Stimulated activated CD8-positive, alpha-beta memory T cell treated with anti-CD3 and anti-CD28 coated beads, Interleukin-12 subunit alpha, Interleukin-12 subunit beta, amount 100 ng/mL, for 24 hours (primary cell): Measurements from ENCODE around the gene FHOD3.
"Not testable (repeated sequence)": the region's sequence is repeated elsewhere in the genome, so short reads cannot be mapped to it uniquely, and the experiment has no call there.

ENCODE experiments used
- DNase-seq: peaks from one replicate; pipeline ENCODE4 v3.0.0-alpha.2; 2020; ENCODE audit errors: extremely low read depth

The FHOD3 gene

DNA sequence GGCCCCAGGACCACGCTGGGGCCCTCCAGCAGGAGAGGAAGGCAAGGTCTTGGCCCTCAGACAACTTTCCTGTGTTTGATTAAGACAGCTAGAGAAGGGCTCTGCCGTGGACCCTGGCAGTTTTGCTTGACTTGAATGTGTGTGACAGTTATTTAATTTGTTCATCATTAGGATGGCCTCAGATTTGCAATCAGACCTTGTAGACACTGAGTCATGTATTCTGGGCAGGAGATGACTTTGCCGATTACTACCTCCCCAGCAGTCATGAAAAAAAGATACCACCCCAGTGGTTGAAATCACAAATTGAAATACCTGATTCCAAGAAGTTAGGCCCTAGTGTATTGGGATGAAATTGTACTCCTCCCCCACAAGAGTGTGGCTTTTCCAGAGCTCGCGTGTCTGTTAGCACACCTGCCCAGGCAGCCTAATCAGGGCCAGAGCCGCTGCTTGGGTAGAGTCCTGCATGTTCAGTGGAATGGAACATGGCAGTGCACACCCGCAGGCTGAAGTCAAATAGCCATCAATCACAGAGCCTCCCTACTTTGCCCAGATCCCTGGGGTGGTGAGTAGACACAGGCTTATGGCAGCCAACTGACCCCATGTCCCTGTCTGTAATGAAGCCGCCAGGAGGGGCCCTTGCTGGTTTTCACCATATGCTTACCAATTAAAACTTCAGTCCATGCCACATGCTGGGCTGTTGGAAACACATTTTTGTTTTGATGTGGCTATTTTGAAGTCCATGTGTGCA, 408.8 kb downstream of the FHOD3 start:
- no peak for DNase-seq

DNA sequence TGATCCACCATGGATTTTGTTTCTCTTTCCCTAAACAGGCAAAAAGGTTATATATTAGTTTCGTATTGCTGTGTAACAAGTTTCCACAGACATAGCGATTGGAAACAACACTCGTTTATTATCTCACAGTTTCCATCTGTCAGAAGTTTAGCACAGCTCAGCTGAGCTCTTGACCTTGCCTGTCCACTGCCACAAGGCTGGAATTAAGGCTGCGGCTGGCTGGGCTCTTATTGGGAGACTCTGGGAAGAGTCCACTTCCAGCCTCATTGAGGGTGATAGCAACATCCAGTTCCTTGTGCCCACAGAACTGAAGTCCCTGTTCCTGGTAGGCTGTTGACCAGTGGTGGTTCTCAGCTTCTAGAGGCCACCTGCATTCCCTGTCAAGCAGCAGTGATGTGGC, 410.9 kb downstream of the FHOD3 start:
- DNase-seq = no peak

- no peak for DNase-seq
Measured at GRCh38 chr18:36709315-36709714, 411.8 kb downstream of the FHOD3 start.

DNA sequence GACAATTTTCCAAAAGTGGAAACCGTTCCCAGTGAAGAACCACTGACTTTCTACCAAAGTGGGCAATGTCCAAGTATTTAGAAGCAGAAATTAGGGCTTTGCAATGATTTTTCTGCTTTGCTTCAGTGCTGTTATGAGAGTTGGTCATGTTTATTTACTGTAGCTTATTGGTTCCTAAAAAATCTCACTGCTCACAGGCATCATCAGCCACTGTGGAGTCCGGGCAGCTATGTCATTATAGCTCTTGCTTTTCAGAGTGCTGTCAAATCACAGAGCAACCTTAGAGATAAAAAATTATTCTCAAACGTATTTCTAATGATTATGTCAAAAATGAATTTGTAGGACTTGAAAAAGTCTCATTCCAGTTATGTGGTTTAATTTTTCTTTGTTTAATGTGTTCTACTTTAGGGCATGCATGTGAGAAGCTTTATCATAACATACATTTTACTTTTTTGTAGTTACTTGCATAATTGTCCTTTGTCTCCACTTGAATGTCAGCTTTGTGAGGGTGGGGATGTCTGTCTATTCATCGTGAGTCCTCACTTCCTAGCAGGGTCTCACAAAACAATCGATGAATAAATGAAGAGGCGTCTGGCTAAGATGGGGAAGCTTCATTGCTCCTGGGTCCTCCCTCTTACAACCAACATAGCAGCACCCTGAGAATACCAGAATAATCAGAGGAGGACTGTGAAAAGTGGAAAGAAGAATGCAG, 413.7 kb downstream of the FHOD3 start:
- no peak for DNase-seq

- no peak for DNase-seq
Measured at GRCh38 chr18:36711813-36712444, 414.4 kb downstream of the FHOD3 start.

- no peak for DNase-seq
Measured at GRCh38 chr18:36714476-36714875, 417.0 kb downstream of the FHOD3 start.

- no peak for DNase-seq
Measured at GRCh38 chr18:36717422-36718110, 420.1 kb downstream of the FHOD3 start.

GRCh38 chr18:36718705-36719328, 421.3 kb downstream of the FHOD3 start:
- DNase-seq = no peak

- no peak for DNase-seq
Measured at GRCh38 chr18:36719630-36720029, 422.1 kb downstream of the FHOD3 start.

- not testable (repeated sequence) for DNase-seq
Measured at GRCh38 chr18:36721351-36721750, 423.8 kb downstream of the FHOD3 start.

- DNase-seq = no peak
Measured at GRCh38 chr18:36724169-36724568, 426.7 kb downstream of the FHOD3 start.

DNA sequence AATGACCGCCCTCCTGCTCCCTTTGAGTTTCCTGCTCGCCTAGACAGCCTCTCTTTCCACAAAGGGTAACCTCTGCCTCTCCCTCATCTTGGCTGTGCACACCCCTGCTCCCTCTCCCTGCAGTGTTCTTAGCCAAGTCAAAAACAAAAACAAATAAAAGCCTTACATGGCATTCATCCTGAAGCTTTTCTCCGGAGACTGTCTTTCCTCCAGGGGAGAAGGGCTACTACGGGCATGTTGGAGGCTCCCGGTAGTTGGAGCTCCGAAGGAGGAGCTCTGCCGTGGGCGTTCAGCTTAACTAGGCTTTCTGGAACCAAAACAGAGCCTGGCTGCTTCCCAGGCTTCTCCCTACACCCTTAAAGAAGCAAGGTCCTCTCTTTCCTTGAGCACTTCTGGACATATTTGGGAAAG, 427.1 kb downstream of the FHOD3 start:
- DNase-seq = no peak

GRCh38 chr18:36728345-36728744, 430.8 kb downstream of the FHOD3 start:
- no peak for DNase-seq

DNA sequence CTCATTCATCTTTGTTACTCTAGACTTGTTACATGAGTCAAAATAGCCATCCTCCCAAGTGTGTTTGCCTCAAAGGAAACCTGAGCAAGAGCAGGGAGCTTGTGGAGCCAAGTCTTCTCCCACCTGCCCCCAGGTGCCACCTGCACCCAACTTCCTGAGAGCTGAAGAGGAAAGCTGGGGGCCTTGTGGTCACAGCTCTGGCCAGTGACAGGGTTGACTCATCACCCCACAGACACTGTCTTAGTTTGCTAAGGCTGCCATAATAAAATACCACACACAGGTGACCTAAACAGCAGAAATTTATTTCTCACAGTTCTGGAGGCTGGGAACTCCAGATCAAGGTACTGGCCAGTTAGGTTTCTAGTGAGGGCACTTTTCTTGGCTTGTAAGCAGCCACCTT, 431.7 kb downstream of the FHOD3 start:
- no peak for DNase-seq

DNA sequence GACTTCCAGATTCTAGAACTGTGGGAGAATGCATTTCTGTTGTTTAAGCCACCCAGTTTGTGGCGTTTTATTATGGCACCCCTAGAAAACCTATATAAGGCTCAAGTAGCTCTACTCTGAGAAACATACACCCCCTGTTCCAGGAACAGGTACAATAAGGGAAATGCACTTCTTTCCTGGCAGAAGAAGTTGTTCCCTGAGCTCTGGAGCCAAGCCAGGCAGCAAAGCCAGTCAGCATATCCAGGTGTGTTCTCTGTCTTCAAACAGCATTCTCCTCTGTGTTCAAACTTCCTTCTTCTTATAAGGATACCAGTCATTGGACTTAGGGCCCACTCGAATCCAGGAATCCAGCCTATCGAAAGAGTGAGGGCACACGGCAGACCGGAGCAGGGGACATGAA, 434.8 kb downstream of the FHOD3 start:
- no peak for DNase-seq

DNA sequence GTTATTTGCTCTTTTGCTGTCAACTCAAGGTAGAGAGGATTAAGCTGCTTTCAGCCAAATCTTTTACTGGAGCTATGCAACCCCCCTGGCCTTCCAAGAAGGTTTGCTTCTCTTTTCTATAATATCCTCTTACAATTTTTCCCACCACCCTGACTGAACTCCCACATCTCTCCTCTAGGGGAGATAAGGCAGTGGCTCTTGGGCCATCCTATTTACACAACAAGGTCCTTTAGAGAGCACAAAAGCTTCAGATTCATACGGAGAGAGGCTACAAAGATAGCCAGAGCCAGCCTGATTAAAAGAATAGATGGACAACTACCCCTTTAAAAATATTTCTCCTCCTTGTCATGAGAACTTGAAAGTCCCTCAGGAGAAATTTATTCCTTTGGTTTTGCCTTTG, 435.6 kb downstream of the FHOD3 start:
- no peak for DNase-seq

DNA sequence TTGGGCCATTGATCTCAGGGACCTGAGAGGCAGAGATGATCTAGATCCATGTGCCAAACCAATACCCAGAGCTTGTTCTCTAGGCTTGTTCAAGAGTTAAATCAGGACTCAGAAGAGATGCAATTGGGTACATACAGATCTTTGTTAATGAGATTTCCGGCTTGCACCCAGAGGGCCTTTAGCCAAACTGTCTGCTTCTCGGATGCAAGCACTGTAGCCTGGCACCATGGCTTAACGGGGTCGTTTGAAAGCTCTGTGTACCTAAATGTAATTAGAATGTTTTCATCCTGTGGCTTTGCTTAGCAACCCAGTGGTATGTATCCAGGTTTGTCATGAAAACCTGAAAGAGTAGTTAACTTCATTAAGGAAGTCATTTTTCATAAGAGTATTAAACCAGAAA, 437.1 kb downstream of the FHOD3 start:
- DNase-seq = no peak

- DNase-seq = no peak
Measured at GRCh38 chr18:36735130-36735529, 437.6 kb downstream of the FHOD3 start.

DNA sequence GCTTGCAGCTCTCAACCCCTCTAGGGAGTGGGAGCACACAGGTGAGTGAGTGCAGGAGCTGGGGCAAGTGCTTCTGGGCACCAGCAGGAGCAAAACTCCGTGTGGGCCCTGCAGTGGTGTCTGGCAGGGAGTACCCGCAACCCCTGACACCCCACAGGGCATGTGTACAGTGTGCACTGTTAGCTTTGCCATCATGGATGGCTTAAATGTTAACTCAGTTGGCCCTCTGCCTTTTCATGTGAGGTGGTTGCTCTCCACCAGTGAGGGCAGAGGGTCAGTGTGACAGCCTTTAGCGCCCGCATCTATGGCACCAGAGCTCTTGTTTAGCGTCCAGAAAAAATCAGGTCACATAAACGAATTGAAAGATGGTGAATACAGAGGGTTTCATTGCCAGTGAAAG, 438.6 kb downstream of the FHOD3 start:
- no peak for DNase-seq

GRCh38 chr18:36737316-36737715, 439.8 kb downstream of the FHOD3 start:
- DNase-seq = no peak

DNA sequence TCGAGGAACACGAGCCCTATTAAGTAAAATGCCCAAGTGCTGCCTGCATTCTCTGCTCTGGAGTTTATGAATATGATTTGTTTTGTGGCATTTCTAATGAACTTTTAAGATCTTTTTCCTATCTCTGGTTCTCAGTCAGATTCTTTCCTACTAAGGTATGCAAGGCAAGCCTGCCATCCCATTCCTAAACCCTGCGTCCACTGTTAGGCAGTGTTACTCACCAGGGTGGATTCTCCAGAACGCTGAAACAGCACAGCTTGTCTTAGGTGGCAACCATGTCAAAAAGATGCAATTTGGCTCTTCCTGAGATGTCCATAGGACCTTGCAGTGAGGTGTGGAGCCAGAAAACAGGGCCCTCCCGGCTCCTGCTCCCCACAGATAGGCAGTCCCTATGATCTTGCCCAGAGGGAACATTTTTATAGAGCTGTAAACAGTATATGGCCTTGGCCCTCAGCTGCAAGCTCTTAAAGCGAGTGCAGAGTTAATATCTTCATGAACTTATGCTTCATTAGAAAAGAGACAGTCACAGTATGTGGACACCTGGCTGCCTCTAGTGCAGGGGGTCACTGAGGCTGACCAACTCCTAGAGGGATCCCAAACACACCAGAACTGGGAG, 446.9 kb downstream of the FHOD3 start:
- DNase-seq = no peak
